ENCODE data around the gene HCST.
A peak's percentile ranks its signal among the peaks of the same experiment; 100 is the strongest.
"Not testable (repeated sequence)": the region's sequence is repeated elsewhere in the genome, so short reads cannot be mapped to it uniquely, and the experiment has no call there.

The HCST gene

GRCh38 chr19:35901854-35902661 lies at the start of gene HCST:
TSS of gene HCST (plus strand) at chr19:35902529. CDS start at chr19:35902594, 65 bp downstream.
- no peak for DNase-seq

GRCh38 chr19:35853038-35853756 lies 49.1 kb upstream of the HCST start:
- no peak for DNase-seq

- DNase-seq: peak; percentile 70
Measured at GRCh38 chr19:35856546-35857149, 45.7 kb upstream of the HCST start, which contains the start of gene KIRREL2. TSS of gene KIRREL2 (plus strand) at chr19:35856911. CDS start at chr19:35857120, 209 bp downstream.

- no peak for DNase-seq
Measured at GRCh38 chr19:35858311-35858710, 44.0 kb upstream of the HCST start.

- DNase-seq: no peak
Measured at GRCh38 chr19:35859414-35859813, 42.9 kb upstream of the HCST start.

- DNase-seq: peak; percentile 66
Measured at GRCh38 chr19:35860436-35860817, 41.9 kb upstream of the HCST start.

GRCh38 chr19:35860818-35861639 lies 41.3 kb upstream of the HCST start:
- peak; percentile 97 for DNase-seq

- no peak for DNase-seq
Measured at GRCh38 chr19:35861640-35862160, 40.6 kb upstream of the HCST start.

GRCh38 chr19:35862528-35862927 lies 39.8 kb upstream of the HCST start:
- no peak for DNase-seq

- DNase-seq: no peak
Measured at GRCh38 chr19:35863018-35863417, 39.3 kb upstream of the HCST start.

- DNase-seq: peak; percentile 87
Measured at GRCh38 chr19:35868172-35868822, 34.0 kb upstream of the HCST start, which contains the start of gene APLP1. TSS of gene APLP1 (plus strand) at chr19:35868574. CDS start at chr19:35868637, 63 bp downstream.

- DNase-seq: no peak
Measured at GRCh38 chr19:35868823-35869326, 33.5 kb upstream of the HCST start.

- peak; percentile 95 for DNase-seq
Measured at GRCh38 chr19:35869327-35870123, 32.8 kb upstream of the HCST start.

- DNase-seq: not testable (repeated sequence)
Measured at GRCh38 chr19:35870124-35870736, 32.1 kb upstream of the HCST start.

- DNase-seq: no peak
Measured at GRCh38 chr19:35870798-35871197, 31.5 kb upstream of the HCST start.

GRCh38 chr19:35871611-35872010 lies 30.7 kb upstream of the HCST start:
- no peak for DNase-seq

- DNase-seq: no peak
Measured at GRCh38 chr19:35872180-35872579, 30.1 kb upstream of the HCST start.

- no peak for DNase-seq
Measured at GRCh38 chr19:35874392-35874930, 27.9 kb upstream of the HCST start.

- DNase-seq: no peak
Measured at GRCh38 chr19:35879068-35879467, 23.3 kb upstream of the HCST start.

GRCh38 chr19:35879770-35880317 lies 22.5 kb upstream of the HCST start:
- peak; percentile 97 for DNase-seq

Data from islet precursor cell (in vitro differentiated cells).